M059J (cell line): ENCODE results near the gene RALY. TPM values are rescaled to one million over a fixed set of nuclear protein-coding genes. Genes with fewer than 3 reads are reported as not detected.
"Not testable (repeated sequence)": the region's sequence is repeated elsewhere in the genome, so short reads cannot be mapped to it uniquely, and the experiment has no call there.

ENCODE experiments used
- DNase-seq: peaks from one replicate; pipeline ENCODE4 v3.0.0-alpha.2; 2012; ENCODE audit warnings: low read depth
- total RNA-seq: library from RNA; depleted of rRNA; stranded (reverse); fragments of >200 nt; shearing (Covaris generic); gene quantifications from 2 replicates; pipeline ENCODE4 v1.2.3, GENCODE V29; 2014; rRNA removed

RALY gene
- total RNA-seq, 1 experiment from 2014 or later, result 230 TPM

- not testable (repeated sequence) for DNase-seq
Observed at GRCh38 chr20:34133365-34133860, 139.7 kb downstream of the RALY start.

Other genes starting within 250 kb of the RALY start
- 71.9 and 81.9 TPM in 2 replicates for gene CHMP4B, start 182.6 kb upstream of the RALY start, total RNA-seq
- 156 and 179 TPM in 2 replicates for gene EIF2S2, start 118.3 kb downstream of the RALY start, total RNA-seq
- gene ASIP, start 247.5 kb downstream of the RALY start, total RNA-seq, result not detected in 2 replicates